ENCODE data around the gene JMJD8. TPM values are rescaled to one million over a fixed set of nuclear protein-coding genes. Genes with fewer than 3 reads are reported as not detected.

The JMJD8 gene
- total RNA-seq, 1 experiment from 2014 or later, result 90.5 TPM

DNA sequence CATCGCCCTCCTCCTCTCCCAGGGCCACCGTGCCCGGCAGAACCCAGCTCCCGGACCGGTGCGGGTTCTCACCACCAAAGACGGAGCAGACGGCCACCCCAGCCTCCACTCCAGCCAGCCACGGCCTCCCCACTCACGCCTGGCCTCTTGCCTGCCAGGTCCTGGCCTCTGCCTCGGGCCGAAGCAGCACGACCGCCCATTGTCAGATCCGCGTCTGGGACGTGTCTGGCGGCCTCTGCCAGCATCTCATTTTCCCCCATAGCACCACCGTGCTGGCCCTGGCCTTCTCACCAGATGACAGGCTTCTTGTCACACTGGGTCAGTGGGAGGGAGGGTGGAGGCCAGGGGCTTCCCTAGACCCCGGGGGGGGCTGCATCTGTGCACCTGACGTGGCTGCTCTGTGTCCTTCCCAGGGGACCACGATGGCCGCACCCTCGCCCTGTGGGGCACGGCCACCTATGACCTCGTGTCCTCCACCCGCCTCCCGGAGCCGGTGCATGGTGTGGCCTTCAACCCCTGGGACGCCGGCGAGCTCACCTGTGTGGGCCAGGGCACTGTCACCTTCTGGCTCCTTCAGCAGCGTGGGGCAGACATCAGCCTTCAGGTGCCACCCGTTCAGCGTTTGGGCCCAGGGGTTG, 22.8 kb downstream of the JMJD8 start:
- peaks cover 32% of the 10 kb centered on the region for H3K36me3 Mint-ChIP-seq (ENCODE audit: insufficient read depth, unreplicated experiment)
- no peak overlapping the region for H3K27ac Mint-ChIP-seq (ENCODE audit: unreplicated experiment)
- H3K4me3 Mint-ChIP-seq (ENCODE audit: low read depth, unreplicated experiment), result no peak overlapping the region
- BruUV-seq (replicated peaks), result no TSS peak
- intact Hi-C loops (cut with micrococcal nuclease; ENCODE audit: unreplicated experiment), result no loop called here
- H3K9me3 Mint-ChIP-seq (ENCODE audit: low read depth, unreplicated experiment), result no peaks in the 10 kb centered on the region
- no peaks in the 10 kb centered on the region for H3K27me3 Mint-ChIP-seq (ENCODE audit: unreplicated experiment)
- H3K4me1 Mint-ChIP-seq (ENCODE audit: low read depth, unreplicated experiment), result no peaks in the 10 kb centered on the region
- TF ChIP-seq, protein P1, sequence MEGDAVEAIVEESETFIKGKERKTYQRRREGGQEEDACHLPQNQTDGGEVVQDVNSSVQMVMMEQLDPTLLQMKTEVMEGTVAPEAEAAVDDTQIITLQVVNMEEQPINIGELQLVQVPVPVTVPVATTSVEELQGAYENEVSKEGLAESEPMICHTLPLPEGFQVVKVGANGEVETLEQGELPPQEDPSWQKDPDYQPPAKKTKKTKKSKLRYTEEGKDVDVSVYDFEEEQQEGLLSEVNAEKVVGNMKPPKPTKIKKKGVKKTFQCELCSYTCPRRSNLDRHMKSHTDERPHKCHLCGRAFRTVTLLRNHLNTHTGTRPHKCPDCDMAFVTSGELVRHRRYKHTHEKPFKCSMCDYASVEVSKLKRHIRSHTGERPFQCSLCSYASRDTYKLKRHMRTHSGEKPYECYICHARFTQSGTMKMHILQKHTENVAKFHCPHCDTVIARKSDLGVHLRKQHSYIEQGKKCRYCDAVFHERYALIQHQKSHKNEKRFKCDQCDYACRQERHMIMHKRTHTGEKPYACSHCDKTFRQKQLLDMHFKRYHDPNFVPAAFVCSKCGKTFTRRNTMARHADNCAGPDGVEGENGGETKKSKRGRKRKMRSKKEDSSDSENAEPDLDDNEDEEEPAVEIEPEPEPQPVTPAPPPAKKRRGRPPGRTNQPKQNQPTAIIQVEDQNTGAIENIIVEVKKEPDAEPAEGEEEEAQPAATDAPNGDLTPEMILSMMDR (IDR thresholded peaks at IDR 0.05; ENCODE audit: unreplicated experiment), result no peak
- CTCF ChIA-PET, result no interaction called here
- no peak for DNase-seq

DNA sequence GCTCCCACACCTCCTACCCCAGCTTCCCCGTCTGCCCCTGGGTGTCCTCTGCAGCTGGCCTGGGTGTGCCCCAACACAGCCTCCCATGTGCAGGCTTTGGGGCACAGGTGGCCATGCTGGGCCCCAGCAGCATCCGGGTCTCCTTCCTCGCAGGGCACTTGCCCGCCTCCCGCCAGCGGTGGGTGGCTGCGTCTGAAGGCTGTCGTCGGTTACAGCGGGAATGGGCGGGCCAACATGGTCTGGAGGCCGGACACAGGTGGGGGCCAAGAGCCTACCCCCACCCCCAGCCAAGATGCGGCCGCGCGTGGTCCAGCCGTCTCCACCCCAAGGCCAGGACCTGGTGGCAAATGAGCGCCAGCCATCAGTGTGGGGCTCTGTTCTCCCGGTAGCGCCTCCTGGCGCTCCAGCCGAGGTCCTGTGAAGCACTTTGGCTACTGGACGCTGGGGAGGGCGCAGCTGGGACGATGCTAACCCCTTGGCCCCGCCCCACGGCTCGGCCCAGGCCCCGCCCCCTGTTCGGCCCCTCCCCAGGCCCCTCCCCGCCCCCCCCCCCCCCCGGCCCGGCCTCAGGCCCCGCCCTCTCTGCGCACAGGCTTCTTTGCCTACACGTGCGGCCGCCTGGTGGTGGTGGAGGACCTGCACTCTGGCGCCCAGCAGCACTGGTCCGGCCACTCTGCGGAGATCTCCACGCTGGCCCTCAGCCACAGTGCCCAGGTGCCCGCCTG, 23.5 kb downstream of the JMJD8 start:
- no peaks in the 10 kb centered on the region for H3K4me1 Mint-ChIP-seq (ENCODE audit: low read depth, unreplicated experiment)
- no TSS peak for BruUV-seq (replicated peaks)
- TF ChIP-seq, protein P1 (IDR thresholded peaks at IDR 0.05; ENCODE audit: unreplicated experiment), result no peak
- no peaks in the 10 kb centered on the region for H3K9me3 Mint-ChIP-seq (ENCODE audit: low read depth, unreplicated experiment)
- no peak overlapping the region for H3K27ac Mint-ChIP-seq (ENCODE audit: unreplicated experiment)
- intact Hi-C loops (cut with micrococcal nuclease; ENCODE audit: unreplicated experiment), result no loop called here
- DNase-seq, result no peak
- CTCF ChIA-PET, result no interaction called here
- H3K4me3 Mint-ChIP-seq (ENCODE audit: low read depth, unreplicated experiment), result no peak overlapping the region
- H3K36me3 Mint-ChIP-seq (ENCODE audit: insufficient read depth, unreplicated experiment), result peaks cover 32% of the 10 kb centered on the region
- no peaks in the 10 kb centered on the region for H3K27me3 Mint-ChIP-seq (ENCODE audit: unreplicated experiment)

DNA sequence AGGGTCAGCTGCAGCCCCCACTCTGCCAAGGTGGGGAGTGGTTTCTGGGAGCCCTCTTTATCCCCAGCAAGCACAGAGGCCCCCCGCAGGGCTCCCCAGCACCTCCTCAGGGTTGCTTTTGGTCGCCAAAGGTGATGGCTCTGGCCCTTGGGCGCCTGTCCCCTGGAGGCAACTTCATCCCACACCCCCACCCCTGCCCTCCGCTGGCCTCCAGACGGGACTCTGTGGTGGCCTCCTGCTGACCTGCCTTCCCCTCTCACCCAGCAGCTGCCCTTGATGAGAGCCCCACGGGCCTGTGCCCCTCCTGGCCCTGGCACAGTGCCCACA, 24.0 kb downstream of the JMJD8 start:
- CTCF ChIA-PET, result no interaction called here
- no TSS peak for BruUV-seq (replicated peaks)
- Mint-ChIP-seq H3K9me3 (ENCODE audit: low read depth, unreplicated experiment) (no peaks in the 10 kb centered on the region), H3K36me3 (ENCODE audit: insufficient read depth, unreplicated experiment) (peaks cover 32% of the 10 kb centered on the region), H3K27me3 (ENCODE audit: unreplicated experiment) (no peaks in the 10 kb centered on the region), H3K4me1 (ENCODE audit: low read depth, unreplicated experiment) (no peaks in the 10 kb centered on the region), H3K27ac (ENCODE audit: unreplicated experiment) (no peak overlapping the region), H3K4me3 (ENCODE audit: low read depth, unreplicated experiment) (no peak overlapping the region)
- intact Hi-C loops (cut with micrococcal nuclease; ENCODE audit: unreplicated experiment), result no loop called here
- TF ChIP-seq, protein P1 (IDR thresholded peaks at IDR 0.05; ENCODE audit: unreplicated experiment), result no peak
- DNase-seq, result no peak

DNA sequence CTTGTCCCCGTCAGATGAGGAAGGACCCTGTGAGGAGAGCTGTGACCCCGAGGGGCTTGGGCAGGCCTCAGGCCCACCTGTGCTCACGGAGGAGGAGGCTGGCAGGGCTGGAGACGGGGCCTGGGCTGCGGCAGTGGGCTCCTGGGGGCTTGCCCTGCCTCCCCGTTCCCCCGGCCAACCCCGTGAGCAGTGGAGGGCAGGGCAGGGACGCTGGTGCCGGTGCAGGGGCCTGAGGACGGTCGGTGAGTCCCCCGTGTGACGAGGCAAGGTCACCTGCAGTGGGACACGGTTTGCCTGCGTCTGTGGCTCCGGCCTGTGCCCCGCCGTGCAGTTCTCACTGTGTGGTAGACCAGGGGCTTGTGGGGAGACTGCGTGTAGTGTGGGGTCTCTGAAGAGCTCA, 24.5 kb downstream of the JMJD8 start:
- no peak for DNase-seq
- no peak overlapping the region for H3K27ac Mint-ChIP-seq (ENCODE audit: unreplicated experiment)
- no peak overlapping the region for H3K4me3 Mint-ChIP-seq (ENCODE audit: low read depth, unreplicated experiment)
- H3K36me3 Mint-ChIP-seq (ENCODE audit: insufficient read depth, unreplicated experiment), result peaks cover 35% of the 10 kb centered on the region
- no peaks in the 10 kb centered on the region for H3K9me3 Mint-ChIP-seq (ENCODE audit: low read depth, unreplicated experiment)
- CTCF ChIA-PET, result no interaction called here
- BruUV-seq (replicated peaks), result no TSS peak
- no peaks in the 10 kb centered on the region for H3K27me3 Mint-ChIP-seq (ENCODE audit: unreplicated experiment)
- TF ChIP-seq, protein P1 (IDR thresholded peaks at IDR 0.05; ENCODE audit: unreplicated experiment), result no peak
- no peaks in the 10 kb centered on the region for H3K4me1 Mint-ChIP-seq (ENCODE audit: low read depth, unreplicated experiment)
- intact Hi-C loops (cut with micrococcal nuclease; ENCODE audit: unreplicated experiment), result no loop called here

Measured in Calu3 (cell line).